ENCODE data around the gene DLEU7. TPM values are rescaled to one million over a fixed set of nuclear protein-coding genes. Genes with fewer than 3 reads are reported as not detected.

Gene DLEU7
- total and polyA plus RNA-seq, 4 donors = 0.17 to 0.47 (median 0.24) TPM

- DNase-seq (ENCODE audit: low spot score) = no peak
- H3K4me1 ChIP-seq (ENCODE audit: control insufficient read depth in 4 of 4, insufficient read depth in 4 of 4, low read length in 3 of 4) = no peaks in the 10 kb centered on the region
- no peaks in the 10 kb centered on the region for H3K27me3 ChIP-seq (ENCODE audit: control insufficient read depth in 4 of 4, insufficient read depth in 4 of 4, low read length in 3 of 4)
- TF ChIP-seq CTCF (IDR thresholded peaks at IDR 0.05; ENCODE audit: low read depth, low read length, missing input control) (no peak), SP1 (IDR thresholded peaks at IDR 0.05) (no peak), FOXA2 (IDR thresholded peaks at IDR 0.05) (no peak), REST (IDR thresholded peaks at IDR 0.05) (no peak), FOXA1 (IDR thresholded peaks at IDR 0.05) (no peak), RXRA (IDR thresholded peaks at IDR 0.05) (no peak), JUND (IDR thresholded peaks at IDR 0.05) (no peak), ATF3 (IDR thresholded peaks at IDR 0.05) (no peak), HNF4G (IDR thresholded peaks at IDR 0.05) (no peak), YY1 (IDR thresholded peaks at IDR 0.05) (no peak), GABPA (IDR thresholded peaks at IDR 0.05 in 1 of 2, conservative IDR thresholded peaks at IDR 0.05 in 1 of 2) (no peak), TAF1 (conservative IDR thresholded peaks at IDR 0.05) (no peak), MAX (IDR thresholded peaks at IDR 0.05) (no peak), NR2F2 (IDR thresholded peaks at IDR 0.05) (no peak), EGR1 (IDR thresholded peaks at IDR 0.05; ENCODE audit: low read depth in 2 of 2) (no peak), ZBTB33 (IDR thresholded peaks at IDR 0.05) (no peak), RAD21 (IDR thresholded peaks at IDR 0.05) (no peak)
- no peak overlapping the region for H3K4me3 ChIP-seq (ENCODE audit: low read depth in 1 of 3, low read length in 3 of 3)
- H3K27ac ChIP-seq (ENCODE audit: low read depth in 1 of 2, low read length in 2 of 2) = no peak overlapping the region
- WGBS = 65% methylated on average over 1 of the region's 1 CpG
- H3K36me3 ChIP-seq (ENCODE audit: control insufficient read depth in 4 of 4, insufficient read depth in 3 of 4, low read depth in 1 of 4, low read length in 3 of 4) = no peaks in the 10 kb centered on the region
- H3K9me3 ChIP-seq (ENCODE audit: control insufficient read depth in 4 of 4, low read length in 3 of 4) = peaks cover 0 to 1% (median 0%) of the 10 kb centered on the region in 4 donors
- H3K9ac ChIP-seq (ENCODE audit: low read depth in 1 of 2, low read length in 2 of 2) = no peak overlapping the region
These were observed 45.8 kb upstream of the DLEU7 start for GRCh38 chr13:50889317-50889716.

GRCh38 chr13:50888362-50888761, 44.9 kb upstream of the DLEU7 start:
- no peak for DNase-seq (ENCODE audit: low spot score)
- no peak overlapping the region for H3K9ac ChIP-seq (ENCODE audit: low read depth in 1 of 2, low read length in 2 of 2)
- H3K27ac ChIP-seq (ENCODE audit: low read depth in 1 of 2, low read length in 2 of 2) = no peak overlapping the region
- WGBS = 87% methylated on average over 1 of the region's 1 CpG
- no peak overlapping the region for H3K4me3 ChIP-seq (ENCODE audit: low read depth in 1 of 3, low read length in 3 of 3)
- no peaks in the 10 kb centered on the region for H3K27me3 ChIP-seq (ENCODE audit: control insufficient read depth in 4 of 4, insufficient read depth in 4 of 4, low read length in 3 of 4)
- H3K36me3 ChIP-seq (ENCODE audit: control insufficient read depth in 4 of 4, insufficient read depth in 3 of 4, low read depth in 1 of 4, low read length in 3 of 4) = no peaks in the 10 kb centered on the region
- H3K9me3 ChIP-seq (ENCODE audit: control insufficient read depth in 4 of 4, low read length in 3 of 4) = peaks cover 0 to 1% (median 0%) of the 10 kb centered on the region in 4 donors
- H3K4me1 ChIP-seq (ENCODE audit: control insufficient read depth in 4 of 4, insufficient read depth in 4 of 4, low read length in 3 of 4) = no peaks in the 10 kb centered on the region
- TF ChIP-seq FOXA2 (IDR thresholded peaks at IDR 0.05) = no peak
- no peak for TF ChIP-seq SP1 (IDR thresholded peaks at IDR 0.05)
- no peak for TF ChIP-seq MAX (IDR thresholded peaks at IDR 0.05)
- TF ChIP-seq REST (IDR thresholded peaks at IDR 0.05) = no peak
- no peak for TF ChIP-seq RAD21 (IDR thresholded peaks at IDR 0.05)
- no peak for TF ChIP-seq HNF4A (conservative IDR thresholded peaks at IDR 0.05)
- TF ChIP-seq YY1 (IDR thresholded peaks at IDR 0.05) = no peak
- TF ChIP-seq GABPA (IDR thresholded peaks at IDR 0.05 in 1 of 2, conservative IDR thresholded peaks at IDR 0.05 in 1 of 2) = no peak
- no peak for TF ChIP-seq HNF4G (IDR thresholded peaks at IDR 0.05)
- no peak for TF ChIP-seq RXRA (IDR thresholded peaks at IDR 0.05)
- no peak for TF ChIP-seq FOXA1 (IDR thresholded peaks at IDR 0.05)
- no peak for TF ChIP-seq ATF3 (IDR thresholded peaks at IDR 0.05)
